ENCODE results near the gene PPEF1.
A peak's percentile ranks its signal among the peaks of the same experiment; 100 is the strongest.
"Not testable (repeated sequence)": the region's sequence is repeated elsewhere in the genome, so short reads cannot be mapped to it uniquely, and the experiment has no call there.

The PPEF1 gene

GRCh38 chrX:18698737-18699650, 8.5 kb upstream of the PPEF1 start:
- no peak for FAIRE-seq
- no peak for DNase-seq (ENCODE audit: extremely low spot score, insufficient read length, low read depth)

DNA sequence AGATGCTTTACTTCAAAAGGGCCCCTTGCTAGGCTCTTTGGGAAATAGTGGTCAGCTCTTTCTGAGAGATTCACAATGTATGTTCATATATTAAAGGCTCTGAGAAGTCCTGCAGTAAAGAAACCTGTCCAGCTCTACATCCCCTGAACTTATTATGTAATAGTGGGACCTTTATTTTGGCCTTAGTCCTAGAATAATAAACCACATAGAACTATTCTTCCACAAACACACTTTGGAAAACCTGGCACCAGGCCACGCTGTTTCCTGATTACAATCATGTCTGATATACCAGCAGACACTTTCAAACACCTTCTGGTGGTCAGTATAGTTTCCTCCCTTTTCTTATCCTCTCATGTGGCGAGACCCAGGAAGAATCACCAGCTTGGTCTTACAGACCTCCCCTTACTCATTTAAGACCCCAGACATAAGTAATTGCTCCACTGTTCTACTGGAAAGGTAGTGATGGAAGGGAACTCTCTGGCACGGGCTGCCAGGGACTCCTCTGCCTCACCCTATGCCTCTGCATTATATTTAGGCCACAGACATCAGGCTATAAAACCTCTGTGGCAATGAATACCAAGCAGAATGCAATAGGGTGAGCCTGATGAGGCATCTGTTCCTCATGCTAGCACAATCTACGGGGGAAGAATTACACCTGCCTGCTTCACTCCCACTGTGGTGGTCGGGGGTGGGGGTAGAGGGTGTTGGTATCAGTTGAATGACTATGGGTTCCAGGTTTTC, 5.7 kb upstream of the PPEF1 start:
- DNase-seq (ENCODE audit: extremely low spot score, insufficient read length, low read depth): no peak
- FAIRE-seq: no peak

DNA sequence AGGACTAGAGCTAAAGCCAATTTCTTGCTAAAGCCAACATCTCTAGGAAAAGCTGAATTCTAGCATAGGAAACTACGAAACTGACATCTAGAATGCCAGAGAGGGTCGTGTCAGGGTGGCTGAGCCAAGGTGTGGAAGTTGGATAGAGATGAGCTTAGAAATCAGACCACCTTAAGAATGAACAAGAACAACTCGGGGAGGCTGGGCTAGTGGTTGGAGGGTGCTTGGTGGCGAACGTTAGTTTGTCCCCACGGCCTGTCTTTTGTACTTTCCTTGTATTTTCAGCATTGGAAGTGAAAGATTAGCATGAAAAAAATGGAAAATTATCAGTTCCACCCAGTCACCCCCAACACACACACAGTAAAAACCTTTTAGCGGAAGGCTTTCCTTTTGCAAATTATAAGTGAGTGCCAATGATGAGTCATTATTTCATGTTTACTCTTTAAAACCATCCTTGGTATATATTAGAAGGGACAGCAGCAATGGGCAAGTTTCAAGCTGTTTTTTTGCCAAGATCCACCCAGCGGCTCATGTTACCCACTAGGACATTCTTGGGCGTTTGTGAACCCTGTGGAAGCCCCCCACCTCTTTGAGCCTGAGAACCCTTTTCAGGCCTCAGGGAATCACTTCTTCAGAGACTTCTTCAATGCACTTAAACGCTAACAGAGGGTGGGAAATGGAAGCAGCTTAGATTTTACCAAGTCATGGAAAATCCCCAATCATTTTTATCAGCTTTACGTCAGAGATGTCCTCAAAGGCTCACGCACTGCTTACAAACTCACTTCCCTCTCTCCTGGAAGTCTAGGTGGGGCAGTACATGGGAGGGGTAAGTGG, 4.9 kb upstream of the PPEF1 start:
- FAIRE-seq: no peak
- no peak for DNase-seq (ENCODE audit: extremely low spot score, insufficient read length, low read depth)

DNA sequence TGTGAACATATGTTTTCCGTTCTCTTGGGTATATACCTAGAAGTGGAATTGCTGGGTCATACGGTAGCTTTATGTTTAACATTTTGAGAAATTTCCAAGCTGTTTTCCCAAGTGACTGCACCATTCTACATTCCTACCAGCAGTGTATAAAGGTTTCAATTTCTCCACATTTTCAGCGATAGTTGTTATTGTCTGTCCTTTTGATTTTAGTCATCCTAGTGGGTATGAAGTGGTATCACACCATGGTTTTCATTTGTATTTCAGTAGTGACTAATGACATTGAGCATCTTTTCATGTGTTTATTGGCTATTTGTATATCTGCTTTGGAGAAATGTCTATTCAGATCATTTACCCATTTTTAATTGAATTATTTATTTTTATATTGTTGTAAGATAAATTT, 2.4 kb downstream of the PPEF1 start:
- no peak for DNase-seq (ENCODE audit: extremely low spot score, insufficient read length, low read depth)
- FAIRE-seq: no peak

- FAIRE-seq: no peak
- no peak for DNase-seq (ENCODE audit: extremely low spot score, insufficient read length, low read depth)
Measured at GRCh38 chrX:18714910-18715309, 7.5 kb downstream of the PPEF1 start.

DNA sequence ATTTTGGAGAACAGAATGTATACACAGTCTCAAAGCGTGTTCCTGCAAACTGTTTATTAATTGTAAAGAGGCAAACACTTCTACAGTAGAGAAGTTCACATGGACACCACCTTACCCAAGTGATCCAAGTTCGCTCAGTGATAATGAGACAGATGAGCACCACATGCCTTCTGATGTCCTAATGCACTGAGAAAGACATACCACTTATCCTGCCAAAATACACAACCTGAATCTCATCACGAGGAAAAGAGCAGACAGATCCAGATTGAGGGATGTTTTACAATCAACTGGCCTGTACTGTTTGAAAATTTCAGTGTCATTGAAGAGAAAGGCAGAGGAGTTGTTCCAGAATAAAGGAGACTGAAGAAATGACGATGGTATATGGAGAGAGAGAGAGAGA, 12.4 kb downstream of the PPEF1 start:
- FAIRE-seq: no peak
- no peak for DNase-seq (ENCODE audit: extremely low spot score, insufficient read length, low read depth)

- FAIRE-seq: no peak
- no peak for DNase-seq (ENCODE audit: extremely low spot score, insufficient read length, low read depth)
Measured at GRCh38 chrX:18721683-18722499, 14.4 kb downstream of the PPEF1 start.

GRCh38 chrX:18722500-18723071, 15.1 kb downstream of the PPEF1 start:
- DNase-seq (ENCODE audit: extremely low spot score, insufficient read length, low read depth) (no peak), FAIRE-seq (no peak)

DNA sequence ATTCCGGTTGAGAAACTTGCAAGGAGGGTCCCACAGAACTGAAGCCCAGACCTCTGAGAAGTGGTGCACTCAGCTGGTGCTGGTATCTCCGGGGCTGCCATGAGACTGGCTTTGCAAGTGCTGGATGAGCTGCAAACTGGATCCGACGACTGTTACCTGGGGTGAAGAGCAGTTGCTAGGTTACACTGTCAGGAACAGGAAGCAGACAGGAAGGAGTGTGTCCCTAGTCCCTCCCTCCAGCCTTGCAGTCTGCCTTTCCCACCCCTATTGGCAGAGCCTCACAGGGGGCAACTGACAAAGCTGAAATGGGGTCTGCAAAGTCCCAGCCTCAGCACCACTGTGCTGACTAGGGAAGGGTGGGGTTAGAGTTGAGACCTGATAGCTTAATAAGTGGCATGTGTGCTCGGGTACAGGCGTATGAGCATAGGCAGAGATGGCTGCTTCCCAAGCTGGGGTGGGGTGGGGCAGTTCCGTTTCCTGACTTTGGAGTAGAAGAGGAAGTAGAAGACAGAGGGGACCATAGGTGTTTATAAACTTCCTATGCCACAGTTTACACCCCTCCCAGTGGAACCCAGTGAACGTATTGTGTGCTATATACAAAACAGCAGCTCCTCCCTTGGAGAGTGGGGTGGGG, 18.0 kb downstream of the PPEF1 start:
- FAIRE-seq: no peak
- DNase-seq (ENCODE audit: extremely low spot score, insufficient read length, low read depth): no peak

GRCh38 chrX:18733287-18733686, 25.8 kb downstream of the PPEF1 start:
- DNase-seq (ENCODE audit: extremely low spot score, insufficient read length, low read depth) (no peak), FAIRE-seq (no peak)

DNA sequence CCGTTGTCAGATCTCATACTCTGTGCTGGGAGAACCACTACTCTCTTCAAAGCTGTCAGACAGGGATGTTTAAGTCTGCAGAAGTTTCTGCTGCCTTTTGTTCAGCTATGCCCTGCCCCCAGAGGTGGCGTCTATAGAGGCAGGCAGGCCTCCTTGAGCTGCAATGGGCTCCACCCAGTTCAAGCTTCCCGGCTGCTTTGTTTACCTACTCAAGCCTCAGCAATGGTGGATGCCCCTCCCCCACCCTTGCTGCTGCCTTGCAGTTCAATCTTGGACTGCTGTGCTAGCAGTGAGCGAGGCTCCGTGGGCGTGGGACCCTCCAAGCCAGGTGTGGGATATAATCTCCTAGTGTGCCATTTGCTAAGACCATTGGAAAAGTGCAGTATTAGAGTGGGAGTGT, 32.2 kb downstream of the PPEF1 start:
- DNase-seq (ENCODE audit: extremely low spot score, insufficient read length, low read depth): not testable (repeated sequence)

DNA sequence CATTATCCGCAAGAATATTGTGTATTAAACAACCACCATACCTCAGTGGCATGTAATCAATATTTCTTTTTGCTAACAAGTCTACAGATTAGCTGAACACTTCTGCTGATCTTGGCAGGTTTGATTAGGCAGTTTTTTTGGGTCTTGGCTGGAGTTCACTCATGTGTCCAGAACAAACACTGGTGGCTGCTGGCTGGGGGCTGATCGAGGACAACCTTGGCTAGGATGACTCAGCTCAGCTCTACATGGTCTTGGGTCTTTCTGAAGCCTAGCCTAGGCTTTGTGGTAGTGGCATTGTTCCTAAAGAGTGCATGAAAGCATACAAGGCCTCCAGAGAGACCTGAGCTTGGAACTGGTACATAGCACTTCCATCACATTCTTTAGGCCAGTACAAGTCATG, 41.1 kb downstream of the PPEF1 start:
- DNase-seq (ENCODE audit: extremely low spot score, insufficient read length, low read depth) (no peak), FAIRE-seq (no peak)

More for the DNA sequence above, 32.2 kb downstream of the PPEF1 start:
- FAIRE-seq: not testable (repeated sequence)

GRCh38 chrX:18753631-18754030, 46.2 kb downstream of the PPEF1 start:
- no peak for DNase-seq (ENCODE audit: extremely low spot score, insufficient read length, low read depth)
- no peak for FAIRE-seq

DNA sequence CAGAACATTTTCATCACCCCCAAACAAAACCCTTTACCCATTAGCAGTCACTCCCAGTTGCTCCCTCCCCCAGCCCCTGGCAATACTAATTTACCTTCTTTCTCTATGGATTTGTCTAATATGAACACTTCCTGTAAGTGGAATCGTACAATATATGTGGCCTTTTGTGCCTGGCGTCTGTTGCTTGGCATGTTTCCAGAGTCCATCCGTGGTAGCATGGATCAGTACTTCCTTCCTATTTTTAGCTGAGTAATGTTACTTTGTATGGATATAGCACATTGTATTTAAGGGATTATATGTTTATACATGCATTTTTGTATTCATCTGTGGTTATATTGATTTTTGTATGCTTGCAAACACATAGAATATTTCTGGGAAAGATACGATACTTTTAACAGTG, 48.2 kb downstream of the PPEF1 start:
- DNase-seq (ENCODE audit: extremely low spot score, insufficient read length, low read depth) (no peak), FAIRE-seq (no peak)

DNA sequence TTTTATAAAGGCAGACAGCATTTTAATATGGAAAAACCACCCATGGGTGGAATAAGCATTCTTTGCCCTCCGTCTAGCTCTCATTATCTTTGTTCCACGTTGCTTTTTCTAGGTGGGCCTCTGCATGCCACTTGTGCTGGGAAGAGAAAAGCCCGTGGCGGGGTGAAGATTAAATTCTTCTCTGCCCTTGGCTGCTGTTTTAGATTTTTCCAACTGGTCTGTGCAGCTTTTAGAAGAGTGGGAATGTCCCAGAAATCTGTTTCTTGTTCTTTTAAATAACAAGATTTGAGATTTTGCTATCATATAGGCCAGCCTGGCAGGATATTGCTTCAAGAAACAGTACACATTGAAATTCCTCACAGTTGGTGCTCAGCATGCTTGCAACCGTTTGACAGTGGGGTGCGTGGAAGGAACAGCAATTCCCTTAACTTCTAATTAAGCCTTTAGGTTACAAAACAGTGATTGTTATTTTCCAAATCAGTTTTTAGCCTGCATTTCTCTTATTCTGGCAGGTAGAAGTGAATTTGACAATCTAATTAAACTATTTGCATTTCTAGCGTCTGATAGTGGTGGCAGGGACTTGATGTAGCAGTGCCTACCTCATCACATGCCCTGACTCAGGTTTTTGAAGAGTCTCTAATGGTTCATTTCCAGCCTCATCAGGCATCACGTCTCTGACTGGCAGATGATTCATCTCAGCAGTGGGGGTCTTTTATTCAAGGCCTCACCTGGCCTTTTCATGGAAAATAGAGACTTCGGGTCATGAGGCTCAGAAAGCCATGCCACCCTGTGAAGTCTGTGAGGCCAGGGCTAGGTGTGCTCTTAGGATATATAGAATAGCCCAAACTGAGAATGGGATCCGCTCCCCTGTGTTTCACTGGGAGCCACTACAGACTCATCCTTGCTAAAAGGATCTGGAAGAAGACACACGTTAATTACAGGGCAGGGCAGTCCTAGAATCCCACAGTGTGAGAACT, 50.8 kb downstream of the PPEF1 start:
- no peak for DNase-seq (ENCODE audit: extremely low spot score, insufficient read length, low read depth)

DNA sequence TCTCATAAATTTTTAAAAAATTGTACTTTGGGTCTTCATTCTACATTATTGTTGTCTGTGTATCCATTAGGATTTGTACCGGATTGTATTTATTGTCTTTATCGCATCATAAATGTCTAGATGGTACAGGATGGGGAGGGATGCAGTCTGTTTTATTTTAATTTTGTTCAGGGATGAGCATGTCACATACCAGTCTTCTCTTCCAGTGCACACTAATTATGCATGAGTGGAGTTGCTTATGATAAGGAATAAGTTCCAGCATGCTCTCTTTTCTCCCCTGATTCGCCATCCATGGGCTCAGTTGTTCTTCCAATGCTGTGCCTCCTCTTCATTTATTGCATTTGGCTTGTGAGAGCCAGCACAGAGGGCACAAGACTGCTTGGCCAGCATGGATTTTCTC, 54.3 kb downstream of the PPEF1 start:
- FAIRE-seq (peak; percentile 29), DNase-seq (ENCODE audit: extremely low spot score, insufficient read length, low read depth) (no peak)

More for the DNA sequence above, 50.8 kb downstream of the PPEF1 start:
- no peak for FAIRE-seq

- not testable (repeated sequence) for FAIRE-seq; DNase-seq (ENCODE audit: extremely low spot score, insufficient read length, low read depth)
Measured at GRCh38 chrX:18763106-18763505, 55.7 kb downstream of the PPEF1 start.

DNA sequence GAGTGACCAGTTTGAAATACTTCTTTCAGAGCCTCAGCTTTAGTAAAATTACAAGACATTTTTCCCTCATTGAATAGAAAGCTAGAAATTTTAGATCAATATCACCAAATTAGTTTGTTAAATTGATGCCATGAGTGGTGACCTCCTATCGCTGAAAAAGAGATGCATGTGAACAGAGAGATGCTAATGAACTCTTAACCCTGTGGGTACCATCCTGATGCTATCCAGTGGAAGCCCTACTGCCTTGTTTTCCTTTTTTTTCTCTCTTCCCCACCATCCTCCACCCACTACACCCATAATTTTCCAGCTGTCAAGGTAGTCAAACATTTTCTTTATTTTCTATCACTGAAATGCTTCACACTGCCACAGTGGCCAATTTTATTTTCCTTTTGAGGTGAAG, 61.9 kb downstream of the PPEF1 start:
- DNase-seq (ENCODE audit: extremely low spot score, insufficient read length, low read depth): no peak
- FAIRE-seq: no peak
